Thymus (tissue), 11 donors: Measurements from ENCODE around the gene FBXO2. TPM values are rescaled to one million over a fixed set of nuclear protein-coding genes. Genes with fewer than 3 reads are reported as not detected.
A peak's percentile ranks its signal among the peaks of the same experiment; 100 is the strongest.

Source experiments
- DNase-seq, 9 donors: peaks; one replicate each; pipeline ENCODE4 v3.0.0-alpha.2; 2013; ENCODE audit warnings: low spot score in 9 of 9, low read depth in 6 of 9, missing footprints in 1 of 9
- H3K27ac ChIP-seq, 2 donors: one replicate each; pipeline ENCODE4 v1.5.1; 2013; ENCODE audit warnings: control low read depth in 1 of 2, low read depth in 1 of 2, low read length in 1 of 2, mild to moderate bottlenecking in 1 of 2, moderate library complexity in 1 of 2
- H3K27me3 ChIP-seq, 2 donors: one replicate each; pipeline ENCODE4 v1.5.1; 2013; ENCODE audit warnings: low read length in 1 of 2; ENCODE audit not compliant: control insufficient read depth in 2 of 2, insufficient read depth in 1 of 2
- H3K36me3 ChIP-seq, 2 donors: one replicate each; pipeline ENCODE4 v1.5.1; 2013; ENCODE audit warnings: low read length in 1 of 2, mild to moderate bottlenecking in 1 of 2, moderate library complexity in 1 of 2; ENCODE audit not compliant: control insufficient read depth in 2 of 2, insufficient read depth in 2 of 2
- H3K4me1 ChIP-seq, 2 donors: one replicate each; pipeline ENCODE4 v1.5.1; 2013; ENCODE audit warnings: low read length in 2 of 2; ENCODE audit not compliant: control insufficient read depth in 2 of 2, insufficient read depth in 2 of 2
- H3K4me3 ChIP-seq, 2 donors: one replicate each; pipeline ENCODE4 v1.5.1; 2013; ENCODE audit warnings: low read length in 2 of 2, control low read depth in 1 of 2, mild to moderate bottlenecking in 1 of 2
- H3K9me3 ChIP-seq, 2 donors: one replicate each; pipeline ENCODE4 v1.5.1; 2013; ENCODE audit warnings: low read length in 1 of 2, mild to moderate bottlenecking in 1 of 2; ENCODE audit not compliant: control insufficient read depth in 2 of 2, insufficient read depth in 1 of 2
- WGBS: extraction: QIAGEN DNeasy Blood & Tissue Kit; methylation state at CpG from one replicate; pipeline ENCODE4 v1.1.7; 2013; 5-methylcytosine and 5-hydroxymethylcytosine counted together
- polyA plus RNA-seq: library from polyadenylated mRNA; stranded (reverse); fragments of 200-250 nt; gene quantifications from one replicate; pipeline ENCODE4 v1.2.3, GENCODE V29; 2013
- total RNA-seq: library from RNA; stranded (reverse); fragments of 120-200 nt; gene quantifications from one replicate; pipeline ENCODE4 v1.2.4, GENCODE V29; 2013
- donor health status: healthy.

FBXO2 gene
- total and polyA plus RNA-seq, 2 donors = 9.0 to 46.2 TPM

DNA sequence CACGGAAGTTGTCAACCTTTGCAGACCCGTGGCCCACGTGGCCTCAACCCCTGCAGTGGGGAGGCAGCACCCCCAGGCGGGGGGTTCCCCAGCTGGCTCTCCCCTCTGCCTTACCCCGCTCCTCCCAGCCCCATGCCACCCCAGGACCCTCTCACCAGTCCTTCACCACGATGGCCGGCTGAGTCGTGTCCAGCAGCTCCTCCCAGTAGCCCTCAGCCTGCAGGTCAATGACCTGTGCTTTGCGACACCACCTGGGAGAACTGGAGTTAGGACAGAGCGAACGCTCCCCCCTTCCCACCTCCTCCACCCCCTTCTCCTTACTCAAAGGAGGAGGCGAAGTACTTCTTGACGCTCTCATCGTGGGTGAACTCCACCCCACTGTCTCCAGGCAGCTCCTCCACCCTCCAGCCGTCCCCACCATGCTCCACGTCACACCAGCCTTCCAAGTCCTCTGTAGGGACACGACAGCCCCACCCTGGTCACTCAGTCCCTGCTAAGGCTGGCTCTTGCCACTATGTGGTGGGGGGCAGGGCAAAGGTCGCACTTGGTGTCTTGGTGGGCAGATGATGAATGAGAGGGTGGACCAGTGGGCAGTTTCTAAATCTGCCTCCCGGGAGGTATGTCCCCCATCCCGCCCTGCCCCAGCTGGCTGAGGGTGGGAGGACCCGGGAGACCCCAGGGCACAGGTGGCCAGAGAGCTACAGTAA, 4.5 kb downstream of the FBXO2 start:
- H3K4me3 ChIP-seq = no peak overlapping the region
- H3K27ac ChIP-seq = no peak overlapping the region
- H3K36me3 ChIP-seq = no peaks in the 10 kb centered on the region
- peaks cover 45 to 84% of the 10 kb centered on the region in 2 donors for H3K27me3 ChIP-seq
- no peak for DNase-seq
- no peaks in the 10 kb centered on the region for H3K9me3 ChIP-seq
- H3K4me1 ChIP-seq = peaks cover 5% of the 10 kb centered on the region in 2 donors
- WGBS = 47% methylated on average over 21 of the region's 21 CpGs

DNA sequence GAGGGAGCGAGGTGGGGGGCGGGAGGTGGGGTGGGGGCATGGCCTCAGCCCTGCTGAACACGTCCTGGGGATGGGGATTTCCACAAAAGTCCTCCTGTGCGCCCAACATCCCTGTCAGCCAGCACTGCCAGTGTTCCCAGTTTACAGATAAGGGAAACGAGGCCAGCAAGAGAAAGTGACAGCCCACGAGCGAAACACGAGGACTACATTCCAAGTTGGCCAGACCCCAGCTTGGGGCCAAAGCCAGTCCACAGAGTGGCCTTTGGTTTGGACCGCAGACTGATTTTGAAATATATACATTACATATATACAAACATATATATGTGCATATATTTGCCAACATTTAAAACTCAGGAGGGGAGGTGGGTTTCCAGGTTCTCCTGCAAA, 5.0 kb downstream of the FBXO2 start:
- no peak overlapping the region for H3K27ac ChIP-seq
- 33% methylated on average over 9 of the region's 9 CpGs for whole genome bisulfite sequencing
- H3K36me3 ChIP-seq = no peaks in the 10 kb centered on the region
- H3K9me3 ChIP-seq = no peaks in the 10 kb centered on the region
- H3K27me3 ChIP-seq = peaks cover 40 to 80% of the 10 kb centered on the region in 2 donors
- peaks cover 5% of the 10 kb centered on the region in 2 donors for H3K4me1 ChIP-seq
- DNase-seq = no peak
- no peak overlapping the region for H3K4me3 ChIP-seq

DNA sequence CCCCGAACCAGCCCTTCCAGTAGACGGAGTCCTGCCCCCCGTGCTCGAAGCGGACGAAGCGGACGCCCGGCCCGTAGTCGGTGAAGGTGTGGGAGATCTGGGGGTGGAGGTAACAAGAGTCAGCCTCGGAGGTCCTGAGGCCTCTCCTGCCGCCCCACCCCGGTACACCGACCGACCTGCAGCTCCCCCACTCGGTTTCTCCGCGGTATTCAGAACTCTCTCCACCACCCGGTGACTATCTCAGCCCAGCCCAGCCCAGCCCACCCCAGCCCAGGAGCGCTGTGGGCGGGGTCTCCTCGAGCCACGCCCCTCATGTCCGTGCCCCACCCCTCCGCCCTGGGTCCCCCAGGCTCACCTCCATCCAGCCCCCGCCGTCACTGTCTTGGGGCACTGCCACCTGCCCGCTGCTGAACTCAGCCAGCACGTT, 5.5 kb downstream of the FBXO2 start:
- DNase-seq = no peak
- Histone ChIP-seq H3K27me3 (peaks cover 36 to 75% of the 10 kb centered on the region in 2 donors), H3K4me3 (no peak overlapping the region), H3K27ac (no peak overlapping the region), H3K36me3 (no peaks in the 10 kb centered on the region), H3K4me1 (peaks cover 5% of the 10 kb centered on the region in 2 donors), H3K9me3 (no peaks in the 10 kb centered on the region)
- WGBS = 27% methylated on average over 30 of the region's 30 CpGs

DNA sequence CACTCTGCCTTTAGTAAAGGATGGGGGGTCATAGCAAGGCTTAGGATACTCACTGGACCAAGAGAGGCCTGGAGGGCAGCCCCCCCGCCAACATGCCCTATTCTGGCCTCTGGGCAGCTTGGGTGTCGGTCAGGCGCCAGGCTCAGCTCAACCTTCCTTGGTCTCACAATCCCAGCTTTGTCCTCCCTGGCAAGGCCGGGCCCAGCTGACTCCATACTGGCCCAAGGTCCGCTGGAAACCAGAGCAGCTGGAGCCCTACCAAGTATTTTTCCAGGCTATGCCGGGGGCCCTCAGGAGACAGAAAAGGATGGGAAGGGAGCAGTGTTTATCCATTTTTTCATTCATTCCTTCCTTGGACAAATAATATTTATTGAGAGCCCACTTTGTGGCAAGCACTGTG, 6.2 kb downstream of the FBXO2 start:
- H3K27ac ChIP-seq = no peak overlapping the region
- H3K4me3 ChIP-seq = no peak overlapping the region
- peaks cover 29 to 68% of the 10 kb centered on the region in 2 donors for H3K27me3 ChIP-seq
- no peaks in the 10 kb centered on the region for H3K9me3 ChIP-seq
- no peak for DNase-seq
- WGBS = 96% methylated on average over 6 of the region's 6 CpGs
- H3K36me3 ChIP-seq = no peaks in the 10 kb centered on the region
- peaks cover 5% of the 10 kb centered on the region in 2 donors for H3K4me1 ChIP-seq

DNA sequence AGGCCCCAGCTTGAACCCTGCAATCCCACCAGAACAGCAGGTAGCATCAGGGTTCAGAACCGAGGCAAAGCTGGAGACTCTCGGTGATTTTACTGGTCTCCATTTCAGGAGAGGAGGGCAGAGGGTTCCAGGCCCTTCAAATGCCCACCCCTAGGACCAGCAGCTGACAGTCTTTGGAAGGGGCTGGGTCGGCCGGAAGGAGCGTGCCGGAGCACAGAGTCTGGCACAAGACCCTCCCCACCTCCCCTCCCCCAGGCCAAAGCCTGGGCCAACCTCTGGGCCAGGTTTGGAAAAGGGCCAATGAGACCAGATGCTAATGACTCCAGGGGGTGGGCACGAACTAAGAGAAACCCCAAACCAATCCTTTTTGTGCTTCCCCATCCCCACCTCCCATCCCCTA, 6.9 kb downstream of the FBXO2 start:
- WGBS = 92% methylated on average over 7 of the region's 7 CpGs
- no peak for DNase-seq
- Histone ChIP-seq H3K4me1 (peaks cover 5% of the 10 kb centered on the region in 2 donors), H3K9me3 (no peaks in the 10 kb centered on the region), H3K27me3 (peaks cover 29 to 61% of the 10 kb centered on the region in 2 donors), H3K36me3 (no peaks in the 10 kb centered on the region), H3K27ac (no peak overlapping the region), H3K4me3 (no peak overlapping the region)

DNA sequence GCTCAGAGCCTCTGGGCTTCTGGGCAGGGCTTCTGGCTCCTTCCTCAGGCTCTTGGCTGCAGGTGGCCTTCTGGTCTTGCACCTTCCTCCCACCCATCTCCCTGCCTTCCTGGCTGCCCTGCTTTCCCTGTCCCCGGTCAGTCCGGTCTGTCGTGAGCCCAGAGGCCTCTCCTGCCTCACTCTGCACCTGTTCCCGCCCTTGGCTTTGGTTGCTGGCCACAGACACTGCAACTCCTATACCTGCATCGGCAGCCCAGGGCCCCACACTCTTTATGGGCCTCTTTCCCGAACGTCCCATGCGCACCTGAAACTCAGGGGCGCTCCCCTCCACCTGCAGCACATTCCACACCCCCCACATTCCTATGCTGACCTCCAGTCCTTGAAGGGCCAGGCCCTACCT, 7.9 kb downstream of the FBXO2 start:
- no peaks in the 10 kb centered on the region for H3K9me3 ChIP-seq
- H3K4me3 ChIP-seq = no peak overlapping the region
- no peak overlapping the region for H3K27ac ChIP-seq
- DNase-seq = no peak
- H3K4me1 ChIP-seq = peaks cover 5% of the 10 kb centered on the region in 2 donors
- peaks cover 24 to 50% of the 10 kb centered on the region in 2 donors for H3K27me3 ChIP-seq
- 95% methylated on average over 9 of the region's 9 CpGs for WGBS
- H3K36me3 ChIP-seq = no peaks in the 10 kb centered on the region

DNA sequence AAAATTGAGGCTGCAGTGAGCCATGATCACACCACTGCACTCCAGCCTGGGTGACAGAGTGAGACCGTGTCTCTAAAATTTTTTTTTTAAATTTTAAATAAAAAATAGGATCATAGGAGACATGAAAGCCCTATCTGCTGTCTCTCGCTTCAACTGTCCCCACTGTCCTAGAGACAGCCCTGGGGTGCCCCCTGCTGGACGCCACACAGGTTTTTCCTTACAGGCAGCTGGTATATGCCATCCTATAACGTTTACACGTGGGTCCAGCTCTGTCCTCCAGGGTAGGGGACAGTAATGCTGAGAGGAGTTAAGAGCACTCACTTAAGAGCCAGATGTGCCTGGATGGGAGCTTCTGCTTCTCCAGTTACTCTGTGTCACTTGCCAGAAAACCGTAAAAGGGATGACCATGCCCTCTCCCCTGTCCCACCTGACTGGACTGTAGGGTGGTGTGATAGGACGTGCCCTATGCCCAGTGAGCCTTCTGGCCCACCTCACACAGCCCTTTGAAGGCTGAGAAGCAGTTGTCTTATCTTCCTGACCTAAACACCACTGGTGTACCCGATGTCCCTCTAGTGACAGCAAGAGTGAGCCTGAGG, 8.5 kb downstream of the FBXO2 start:
- DNase-seq = peak in 7 of 9 donors; percentile 50 to 80 (median 67)
- H3K36me3 ChIP-seq = no peaks in the 10 kb centered on the region
- H3K4me3 ChIP-seq = no peak overlapping the region
- peaks cover 19 to 45% of the 10 kb centered on the region in 2 donors for H3K27me3 ChIP-seq
- H3K27ac ChIP-seq = no peak overlapping the region
- WGBS = 38% methylated on average over 8 of the region's 8 CpGs
- peaks cover 5% of the 10 kb centered on the region in 2 donors for H3K4me1 ChIP-seq
- no peaks in the 10 kb centered on the region for H3K9me3 ChIP-seq

DNA sequence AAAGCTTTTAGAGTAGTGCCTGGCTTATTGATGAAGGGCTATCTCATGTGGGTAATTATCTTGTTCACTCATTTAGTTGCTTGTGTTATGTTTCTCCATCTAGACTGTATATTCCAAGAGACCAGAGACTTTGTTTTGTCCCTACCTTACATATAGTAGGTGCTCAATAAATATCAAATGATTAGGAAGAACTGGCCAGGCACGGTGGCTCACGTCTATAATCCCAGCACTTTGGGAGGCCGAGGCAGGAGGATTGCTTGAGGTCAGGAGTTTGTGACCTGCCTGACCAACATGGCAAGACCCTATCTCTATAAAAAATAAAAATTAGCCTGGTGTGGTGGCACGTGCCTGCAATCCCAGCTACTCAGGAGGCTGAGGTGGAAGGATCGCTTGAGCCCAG, 9.0 kb downstream of the FBXO2 start:
- Histone ChIP-seq H3K9me3 (no peaks in the 10 kb centered on the region), H3K4me1 (peaks cover 3 to 4% of the 10 kb centered on the region in 2 donors), H3K27ac (no peak overlapping the region), H3K36me3 (no peaks in the 10 kb centered on the region), H3K4me3 (no peak overlapping the region), H3K27me3 (peaks cover 14 to 40% of the 10 kb centered on the region in 2 donors)
- DNase-seq = no peak
- 95% methylated on average over 5 of the region's 5 CpGs for WGBS

DNA sequence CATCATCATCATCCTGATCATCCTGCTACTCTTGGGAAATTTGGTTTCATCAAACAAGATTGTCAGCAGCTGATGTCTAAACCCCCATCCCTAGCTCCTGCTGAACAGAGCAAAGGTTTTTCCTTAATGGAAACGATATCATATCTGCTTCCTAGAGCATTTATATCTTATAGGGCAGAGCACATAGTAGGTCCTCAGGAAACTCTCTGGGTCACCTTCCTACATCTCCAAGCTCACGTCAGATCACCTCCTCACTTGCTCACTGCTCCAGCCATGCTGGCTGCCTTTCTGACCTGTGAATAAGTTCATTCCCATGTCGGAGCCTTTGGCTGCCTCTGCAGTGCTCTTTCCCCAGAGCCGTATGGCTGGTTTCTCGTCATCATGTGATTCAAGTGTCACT, 10.4 kb downstream of the FBXO2 start:
- H3K36me3 ChIP-seq = no peaks in the 10 kb centered on the region
- peaks cover 3 to 28% of the 10 kb centered on the region in 2 donors for H3K27me3 ChIP-seq
- no peak for DNase-seq
- H3K27ac ChIP-seq = no peak overlapping the region
- no peaks in the 10 kb centered on the region for H3K4me1 ChIP-seq
- 80% methylated on average over 5 of the region's 5 CpGs for WGBS
- H3K4me3 ChIP-seq = no peak overlapping the region
- H3K9me3 ChIP-seq = no peaks in the 10 kb centered on the region
